ENCODE data around the gene ARIH1. TPM values are rescaled to one million over a fixed set of nuclear protein-coding genes. Genes with fewer than 3 reads are reported as not detected.

ARIH1 gene
- total RNA-seq, 1 donor from 2014 or later: 46.9 TPM

DNA sequence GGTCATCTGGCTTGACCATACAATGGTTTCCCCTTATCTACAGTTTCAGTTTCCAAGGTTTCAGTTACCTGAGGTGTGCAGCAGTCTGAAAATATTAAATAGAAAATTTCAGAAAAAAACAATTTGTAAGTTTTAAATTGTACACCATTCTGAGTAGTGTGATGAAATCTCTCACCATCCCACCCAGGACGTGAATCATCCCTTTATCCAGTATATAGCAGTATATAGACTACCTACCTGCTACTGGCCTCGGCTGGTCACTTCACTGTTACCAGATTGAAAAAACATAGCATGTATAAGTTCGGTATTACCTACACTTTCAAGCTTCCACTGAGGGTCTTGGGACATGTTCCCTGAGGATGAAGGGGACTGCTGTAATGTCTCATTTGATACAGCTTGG, 12.0 kb downstream of the ARIH1 start:
- no peak for DNase-seq (ENCODE audit: low spot score)

DNA sequence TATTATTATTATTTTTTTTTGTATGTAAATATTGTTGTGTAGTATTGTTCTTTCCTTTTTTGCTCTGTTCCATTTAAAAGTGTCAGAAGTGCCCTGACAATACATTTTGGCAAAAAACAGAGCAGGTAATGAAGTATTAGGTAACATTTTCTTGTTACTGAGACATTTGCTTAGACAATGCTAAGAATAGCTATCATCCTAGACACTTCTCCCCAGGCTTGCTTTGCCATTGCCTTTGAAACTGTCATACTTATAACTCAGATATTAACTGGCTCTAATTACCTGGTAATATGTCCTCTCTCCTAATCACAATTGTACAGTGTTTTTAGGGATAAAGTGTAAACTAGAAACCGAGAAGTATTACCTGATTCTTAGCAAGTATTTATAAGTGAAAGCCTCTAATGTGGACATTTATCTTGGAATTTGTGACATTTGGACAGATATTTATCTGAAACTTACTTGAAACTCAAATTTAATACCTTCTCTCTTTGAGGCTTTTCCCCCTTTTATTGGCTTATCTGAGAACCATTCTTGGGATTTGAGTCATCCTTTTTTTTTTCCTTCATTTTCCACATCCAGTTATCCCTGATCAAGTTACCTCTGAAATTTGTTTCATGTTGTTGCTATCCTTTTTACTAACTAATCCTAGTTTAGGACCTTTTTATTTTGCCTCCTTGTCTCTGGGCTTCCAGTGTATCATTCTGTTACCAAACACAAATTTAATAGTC, 13.1 kb downstream of the ARIH1 start:
- DNase-seq (ENCODE audit: low spot score): peak; percentile 29

DNA sequence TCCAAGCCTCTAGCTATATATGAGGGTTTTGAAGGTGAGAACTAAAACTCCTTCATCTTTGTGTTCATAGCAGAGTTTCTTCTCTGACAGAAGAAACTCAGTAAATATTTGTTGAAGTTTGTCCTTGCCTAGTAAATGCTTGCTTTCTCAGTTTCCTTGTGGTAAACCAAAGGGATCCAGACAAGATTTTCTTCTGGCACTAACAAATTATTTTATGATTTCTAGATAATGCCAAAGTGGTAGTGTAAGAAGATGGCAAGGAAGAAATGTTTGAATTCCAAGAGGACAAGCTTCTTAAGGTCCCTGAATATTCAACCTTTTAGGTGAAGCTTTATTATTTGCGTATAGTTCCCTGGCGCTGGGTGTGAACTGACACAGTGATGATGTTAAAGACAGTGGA, 14.4 kb downstream of the ARIH1 start:
- DNase-seq (ENCODE audit: low spot score): no peak

DNA sequence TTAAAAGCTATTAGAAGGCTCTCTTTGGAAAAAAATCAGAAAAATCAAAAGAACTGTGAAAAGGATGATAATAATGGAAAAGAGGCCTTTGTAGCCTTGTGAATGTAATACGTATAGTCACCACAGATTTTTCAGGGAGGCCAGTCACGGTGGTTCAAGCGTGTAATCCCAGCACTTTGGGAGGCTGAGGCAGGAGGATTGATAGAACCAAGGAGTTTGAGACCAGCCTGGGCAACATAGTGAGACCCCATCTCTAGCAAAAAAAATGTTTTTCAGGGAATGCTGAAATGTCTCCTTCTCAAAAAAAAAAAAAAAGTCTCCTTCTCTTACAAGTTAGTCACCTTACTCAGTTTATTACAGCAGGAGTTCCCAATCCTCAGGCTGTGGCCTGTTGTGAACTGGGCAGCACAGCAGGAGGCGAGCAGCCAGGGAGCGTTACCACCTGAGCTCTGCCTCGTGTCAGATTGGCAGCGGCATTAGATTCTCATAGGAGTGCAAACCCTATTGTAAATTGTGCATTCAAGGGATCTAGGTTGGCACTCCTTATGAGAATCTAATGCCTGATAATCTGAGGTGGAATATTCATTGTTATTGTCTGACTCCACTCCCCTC, 15.9 kb downstream of the ARIH1 start:
- no peak for DNase-seq (ENCODE audit: low spot score)

DNA sequence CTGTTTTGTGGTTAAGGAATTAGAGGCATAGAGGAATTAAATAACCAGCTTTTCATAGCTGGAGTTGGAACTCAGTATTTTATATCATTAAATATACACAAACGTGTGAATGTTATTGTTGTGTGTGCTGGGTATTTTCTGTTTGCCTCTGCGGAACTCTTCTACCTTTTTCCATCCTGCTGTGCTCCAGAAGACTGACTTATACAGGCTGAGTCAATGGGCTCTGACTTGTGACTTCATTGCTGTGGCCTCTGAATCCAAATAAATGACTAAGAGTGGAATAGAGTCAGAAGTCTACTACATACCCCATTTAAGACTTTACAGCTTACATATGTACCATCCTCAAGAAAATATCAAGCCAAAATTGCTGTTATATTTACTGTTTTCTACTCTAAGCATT, 17.6 kb downstream of the ARIH1 start:
- no peak for DNase-seq (ENCODE audit: low spot score)

DNA sequence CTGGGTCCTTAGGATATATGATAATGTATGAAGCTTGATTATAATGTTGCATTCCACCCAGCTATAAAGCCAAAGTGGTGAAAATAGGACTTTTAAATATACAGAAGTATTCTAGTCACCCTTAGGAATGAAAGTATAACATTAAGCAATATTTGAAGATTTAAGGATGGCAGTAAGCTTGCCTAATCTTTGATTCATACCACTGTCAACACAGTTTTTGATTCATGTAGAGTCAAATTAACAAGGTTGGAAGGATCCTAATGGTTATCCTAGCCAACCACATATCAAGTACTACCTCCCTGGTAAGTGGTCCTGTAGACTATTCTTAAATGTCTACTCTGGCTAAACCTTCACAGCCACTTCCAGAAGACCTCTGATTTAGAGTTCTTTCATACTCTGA, 18.6 kb downstream of the ARIH1 start:
- DNase-seq (ENCODE audit: low spot score): no peak

DNA sequence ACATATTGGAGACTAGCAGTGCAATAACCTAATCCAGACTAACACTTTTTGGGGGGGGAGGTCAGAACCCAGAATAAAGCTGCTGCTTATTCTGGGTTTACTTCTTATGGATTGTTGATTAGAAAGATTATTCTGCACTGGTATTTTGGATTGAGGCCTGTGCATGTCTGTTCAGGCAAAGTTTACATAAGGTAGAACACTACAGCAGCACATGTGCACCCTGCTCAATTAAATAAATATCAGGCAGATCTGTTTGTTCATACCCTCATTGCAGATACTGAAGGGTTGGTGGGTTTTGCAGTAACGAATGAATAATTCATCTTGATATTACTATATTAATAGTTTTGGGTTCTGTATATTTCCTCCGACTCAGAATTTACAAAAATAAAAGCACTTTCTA, 19.1 kb downstream of the ARIH1 start:
- DNase-seq (ENCODE audit: low spot score): no peak

DNA sequence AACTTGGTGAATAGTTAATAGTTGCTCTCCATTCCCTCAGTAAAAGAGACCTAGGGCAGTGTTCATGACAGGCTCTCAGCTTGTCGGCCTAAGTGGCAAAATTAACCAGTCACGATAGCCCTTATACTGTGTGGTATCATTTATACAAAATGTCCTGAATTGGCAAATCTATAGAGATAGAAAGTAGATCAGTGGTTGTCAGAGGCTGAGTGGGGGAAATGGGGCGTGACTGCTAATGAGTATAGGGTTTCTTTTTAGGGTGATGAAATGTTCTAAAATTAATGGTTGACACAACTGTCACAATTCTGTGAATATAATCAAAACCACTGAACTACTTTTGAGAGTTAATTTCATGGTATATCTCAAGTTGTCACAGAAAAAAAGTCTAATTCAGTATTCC, 20.9 kb downstream of the ARIH1 start:
- DNase-seq (ENCODE audit: low spot score): no peak

DNA sequence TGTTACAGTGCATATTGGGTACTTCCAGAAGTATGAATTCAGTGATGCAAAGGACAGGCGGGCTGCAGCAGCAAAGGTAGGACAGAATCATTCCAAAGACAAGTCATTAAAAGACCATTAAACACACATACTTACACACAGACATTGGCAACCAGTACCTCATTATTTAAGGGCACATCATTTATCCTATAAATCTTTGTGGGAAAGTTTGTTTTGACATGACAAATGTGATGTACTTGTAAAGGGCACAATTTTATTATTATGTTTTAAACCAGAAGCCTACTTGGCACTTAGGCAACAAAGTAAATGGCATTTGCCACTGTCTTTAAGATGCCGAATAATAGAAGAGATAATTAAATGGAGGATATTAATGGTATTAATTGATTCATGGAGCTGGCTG, 22.7 kb downstream of the ARIH1 start:
- no peak for DNase-seq (ENCODE audit: low spot score)

DNA sequence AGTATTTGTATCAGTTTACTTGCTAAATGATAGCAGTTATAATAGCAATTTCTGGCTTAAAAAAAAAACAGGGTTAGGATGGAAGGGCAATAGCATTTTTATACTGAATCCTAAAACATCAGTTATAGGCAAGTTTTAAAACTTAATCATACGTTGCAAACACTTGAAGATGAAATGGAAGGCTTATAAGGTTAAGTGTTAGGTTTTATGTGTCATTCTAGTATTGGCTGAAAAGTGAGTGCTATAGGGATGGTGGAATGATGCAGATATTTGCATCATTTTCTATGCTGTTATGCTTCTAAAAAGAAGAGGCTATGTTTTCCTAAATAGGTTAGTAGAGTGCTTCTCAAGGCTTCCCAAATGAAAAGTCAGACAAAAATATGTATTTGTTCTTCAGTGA, 23.3 kb downstream of the ARIH1 start:
- DNase-seq (ENCODE audit: low spot score): no peak

DNA sequence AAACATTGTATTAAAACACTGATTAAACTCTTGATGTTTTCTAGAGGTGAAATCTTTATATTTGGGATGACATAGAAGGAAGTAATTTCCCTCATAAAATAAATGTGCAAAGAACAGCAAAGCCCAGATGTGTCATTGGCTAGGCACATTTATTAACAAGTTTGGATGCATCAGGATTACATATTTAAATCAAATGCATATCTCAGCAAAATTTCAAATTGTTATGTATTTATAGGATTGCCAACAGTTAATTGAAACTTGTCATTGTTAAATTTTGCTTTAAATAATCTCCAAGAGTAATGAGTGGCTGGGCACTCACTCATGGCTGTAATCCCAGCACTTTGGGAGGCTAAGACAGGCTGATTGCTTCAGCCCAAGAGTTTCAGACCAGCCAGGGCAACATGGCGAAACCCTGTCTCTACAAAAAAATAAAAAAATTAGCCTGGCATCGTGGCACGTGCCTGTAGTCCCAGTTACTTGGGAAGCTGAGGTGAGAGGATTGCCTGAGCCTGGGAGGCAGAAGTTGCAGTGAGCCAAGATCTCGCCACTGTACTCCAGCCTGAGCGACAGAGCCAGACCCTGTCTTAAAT, 28.2 kb downstream of the ARIH1 start:
- DNase-seq (ENCODE audit: low spot score): no peak

DNA sequence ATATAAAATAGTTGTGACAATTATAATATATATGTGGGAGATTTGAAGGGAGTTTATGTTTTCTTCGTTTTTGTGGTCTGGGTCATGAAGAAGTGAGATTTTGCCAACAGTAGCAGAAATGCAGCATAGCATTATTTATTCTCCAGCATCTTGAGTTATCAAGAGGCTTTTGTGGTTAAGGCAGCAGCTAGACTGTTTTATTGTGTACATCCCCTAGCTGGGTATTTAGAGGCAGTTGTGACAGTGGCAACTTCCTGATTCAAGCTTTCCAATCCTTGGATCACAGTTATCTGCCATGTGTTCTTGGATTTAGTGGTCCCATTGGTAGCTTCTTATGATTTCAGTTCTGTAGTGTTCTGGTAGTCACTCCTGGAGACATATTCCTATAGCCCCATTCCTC, 29.0 kb downstream of the ARIH1 start:
- no peak for DNase-seq (ENCODE audit: low spot score)

DNA sequence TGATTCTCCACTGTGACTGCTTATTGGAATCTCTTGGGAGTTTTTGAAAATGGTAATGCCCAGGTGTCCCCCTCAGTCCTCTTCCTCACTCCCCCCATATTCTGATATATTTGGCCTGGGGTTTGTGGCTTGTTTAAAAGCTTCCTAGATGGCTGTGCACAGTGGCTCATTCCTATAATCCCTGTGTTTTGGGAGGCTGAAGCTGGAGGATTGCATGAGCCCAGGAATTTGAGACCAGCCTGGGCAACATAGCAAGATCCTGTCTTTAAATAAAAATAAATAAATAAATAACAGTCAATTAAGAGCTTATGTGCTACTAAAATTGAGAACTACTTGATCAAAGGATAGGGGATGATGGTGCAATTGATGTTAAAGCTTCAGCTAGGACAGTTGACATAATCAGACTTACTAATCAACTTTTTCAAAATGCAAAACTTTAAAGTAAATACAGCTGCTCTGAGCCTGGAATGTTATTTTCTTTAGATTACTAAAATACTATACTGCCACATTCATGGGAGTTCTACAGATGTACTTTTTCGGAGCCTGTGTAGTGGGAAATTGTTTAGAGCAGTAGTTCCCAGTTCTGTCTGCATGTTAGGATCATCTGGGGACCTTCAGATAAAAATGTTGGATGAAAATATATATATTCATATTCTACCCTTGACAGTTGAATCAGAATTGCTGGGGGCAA, 33.4 kb downstream of the ARIH1 start:
- no peak for DNase-seq (ENCODE audit: low spot score)

DNA sequence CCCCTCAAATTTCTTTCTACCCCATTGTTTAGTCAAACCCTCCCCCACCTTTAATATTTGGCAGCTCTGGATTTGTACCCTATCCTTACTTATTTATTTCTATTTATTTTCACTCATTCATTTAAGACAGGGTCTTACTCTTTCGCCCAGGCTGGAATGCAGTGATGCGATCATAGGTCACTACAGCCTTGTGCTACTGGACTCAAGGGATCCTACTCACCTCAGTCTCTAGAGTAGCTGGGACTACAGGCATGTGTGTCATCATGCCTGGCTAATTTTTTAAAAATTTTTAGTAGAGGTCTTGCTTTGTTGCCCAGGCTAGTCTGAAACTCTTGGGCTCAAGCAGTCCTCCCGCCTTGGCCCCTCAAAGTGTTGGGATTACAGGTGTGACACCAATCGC, 35.4 kb downstream of the ARIH1 start:
- DNase-seq (ENCODE audit: low spot score): no peak

DNA sequence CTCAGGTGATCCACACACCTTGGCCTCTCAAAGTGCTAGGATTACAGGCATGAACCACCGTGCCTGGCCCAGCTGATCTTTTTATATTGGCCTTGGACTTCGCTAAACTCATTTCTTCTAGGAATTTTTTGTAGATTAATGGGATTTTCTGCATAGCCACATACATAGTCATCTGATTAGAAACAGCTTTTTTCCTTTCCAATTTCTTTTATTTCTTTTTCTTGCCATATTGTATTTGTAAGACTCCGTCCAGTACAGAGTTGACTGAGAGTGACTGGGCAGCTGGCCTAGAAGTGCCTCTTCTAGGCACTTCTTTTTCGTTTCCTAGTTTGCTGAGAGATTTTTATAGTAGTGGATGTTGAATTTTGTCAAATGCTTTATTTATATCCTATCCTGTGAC, 37.4 kb downstream of the ARIH1 start:
- DNase-seq (ENCODE audit: low spot score): no peak

DNA sequence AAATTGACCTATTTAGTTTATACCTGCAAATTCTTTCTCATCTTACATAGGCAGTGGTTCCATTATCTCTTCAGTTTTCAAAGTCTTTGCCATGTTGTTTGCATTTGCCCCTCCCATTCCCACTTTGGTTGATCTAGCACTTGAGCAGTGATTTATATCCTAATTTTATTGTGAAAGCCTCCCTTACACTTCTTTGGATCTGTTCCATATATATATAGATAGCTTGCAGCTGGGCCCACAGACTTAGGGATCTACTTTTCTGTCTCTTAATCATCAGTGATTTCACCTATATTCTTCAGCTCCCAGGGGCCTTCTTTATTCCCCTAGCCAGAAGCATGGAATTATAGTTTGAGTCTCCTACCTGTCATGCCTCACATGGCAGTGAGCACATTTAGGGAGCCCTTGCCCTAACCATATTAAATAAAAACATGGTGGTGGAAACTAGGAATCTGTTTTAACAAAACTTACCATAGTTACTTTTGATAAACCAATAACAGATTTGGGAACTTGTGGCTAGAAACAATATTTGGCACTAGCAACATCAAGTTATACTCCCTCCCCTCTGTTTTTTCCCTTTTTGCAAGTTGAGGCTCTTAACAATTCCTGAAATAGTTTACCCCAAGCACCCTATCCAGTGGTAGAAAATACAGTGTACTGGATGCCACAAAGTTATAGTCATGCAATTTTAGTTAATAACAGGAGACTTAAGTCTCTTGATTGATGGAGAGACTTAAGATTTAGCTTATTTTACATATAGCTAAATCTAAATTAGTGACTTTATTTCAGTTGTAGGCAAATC, 41.7 kb downstream of the ARIH1 start:
- peak; percentile 3 for DNase-seq (ENCODE audit: low spot score)

DNA sequence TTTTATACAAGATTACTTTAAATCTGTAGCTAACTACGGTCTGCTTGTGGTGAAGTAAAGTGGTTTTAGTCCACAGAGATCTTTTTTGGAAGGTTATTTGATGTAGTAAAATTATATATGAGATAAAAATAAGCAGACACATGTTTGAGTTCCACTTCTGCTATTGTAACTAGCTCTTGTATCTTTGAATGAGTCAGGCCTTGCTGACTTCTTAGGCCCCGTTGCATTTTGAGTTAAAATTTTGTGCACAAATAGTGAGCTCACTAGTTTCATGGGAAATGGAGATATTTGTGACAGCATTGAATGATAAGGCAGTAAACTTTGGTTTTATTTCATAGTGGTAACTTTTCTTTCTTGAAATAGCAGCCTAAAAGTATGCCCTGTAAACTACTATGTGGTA, 42.6 kb downstream of the ARIH1 start:
- peak; percentile 1 for DNase-seq (ENCODE audit: low spot score)

DNA sequence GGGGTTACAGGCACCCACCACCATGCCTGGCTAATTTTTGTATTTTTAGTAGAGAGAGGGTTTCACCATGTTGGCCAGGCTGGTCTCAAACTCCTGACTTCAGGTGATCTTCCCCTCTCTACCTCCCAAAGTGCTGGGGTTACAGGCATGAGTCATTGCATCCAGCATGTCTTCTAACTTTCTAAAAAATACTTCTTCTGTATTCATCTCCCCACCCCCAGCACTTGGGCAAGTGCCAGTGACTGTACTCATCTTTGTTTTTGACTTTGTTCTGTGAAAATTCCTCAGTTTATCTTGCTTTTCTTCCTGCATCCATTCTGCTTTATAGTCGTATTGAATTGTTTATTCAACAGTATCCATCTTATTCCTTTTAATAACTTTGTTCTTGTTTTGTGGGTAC, 47.6 kb downstream of the ARIH1 start:
- no peak for DNase-seq (ENCODE audit: low spot score)

DNA sequence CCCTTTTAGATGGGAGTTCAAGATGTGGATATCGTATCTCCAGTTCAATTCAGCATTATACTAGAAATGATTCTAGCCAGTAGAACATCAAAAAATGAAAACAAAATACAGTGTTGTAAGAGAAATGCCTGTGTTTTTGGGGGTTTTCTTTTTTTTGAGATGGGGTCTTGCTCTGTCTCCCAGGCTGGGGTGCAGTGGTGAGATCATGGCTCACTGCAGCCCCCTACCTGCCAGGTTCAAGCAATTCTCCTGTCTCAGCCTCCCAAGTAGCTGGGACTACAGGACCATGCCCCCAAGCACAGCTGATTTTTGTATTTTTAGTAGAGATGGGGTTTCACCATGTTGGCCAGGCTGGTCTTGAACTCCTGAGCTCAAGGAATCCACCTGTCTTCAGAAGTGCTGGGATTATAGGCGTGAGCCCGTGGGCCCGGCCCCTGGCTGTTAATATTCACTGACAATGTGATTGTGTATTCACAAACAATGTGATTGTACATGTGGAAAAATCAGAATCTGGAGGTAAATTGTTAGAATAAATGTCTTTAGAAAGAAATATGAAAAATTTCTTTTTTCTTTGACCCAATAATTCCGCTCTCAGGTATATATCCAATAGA, 59.0 kb downstream of the ARIH1 start:
- no peak for DNase-seq (ENCODE audit: low spot score)

DNA sequence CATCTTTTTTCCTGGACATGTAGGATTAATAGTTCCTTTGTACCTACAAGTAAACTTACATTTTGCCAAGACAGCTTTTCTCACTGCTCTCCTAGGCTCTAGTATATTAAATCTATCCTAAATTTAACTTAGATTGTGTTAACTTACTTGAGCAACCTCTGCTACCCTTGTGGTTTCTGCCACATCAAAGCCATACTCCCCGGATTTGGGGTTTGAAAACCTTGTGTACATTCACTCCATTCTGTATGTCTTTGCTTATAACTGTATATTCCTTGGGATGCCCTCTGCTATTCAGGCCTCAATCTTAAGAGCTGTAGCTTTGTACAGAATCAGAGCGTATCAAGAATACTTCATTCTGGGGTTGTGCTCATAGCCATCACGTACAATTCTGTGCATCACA, 60.4 kb downstream of the ARIH1 start:
- no peak for DNase-seq (ENCODE audit: low spot score)

DNA sequence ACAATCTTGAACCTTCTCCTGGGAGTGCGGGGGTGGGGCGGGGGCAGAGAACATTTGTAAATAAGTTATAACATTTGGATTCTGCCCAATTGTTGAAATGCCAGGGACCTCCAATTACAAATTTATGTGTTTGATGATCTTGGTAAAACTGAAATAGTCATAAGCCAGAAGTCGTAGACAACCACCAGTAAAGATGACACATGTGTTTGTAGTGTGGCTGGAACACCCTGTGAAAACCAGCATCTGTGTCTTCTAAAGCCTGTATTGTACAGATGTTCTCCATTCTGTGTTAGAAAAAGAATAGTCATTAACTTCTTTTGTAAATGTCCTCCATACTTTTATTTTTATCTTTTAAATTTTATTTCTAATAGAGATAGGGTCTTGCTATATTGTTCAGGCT, 61.8 kb downstream of the ARIH1 start:
- DNase-seq (ENCODE audit: low spot score): no peak

DNA sequence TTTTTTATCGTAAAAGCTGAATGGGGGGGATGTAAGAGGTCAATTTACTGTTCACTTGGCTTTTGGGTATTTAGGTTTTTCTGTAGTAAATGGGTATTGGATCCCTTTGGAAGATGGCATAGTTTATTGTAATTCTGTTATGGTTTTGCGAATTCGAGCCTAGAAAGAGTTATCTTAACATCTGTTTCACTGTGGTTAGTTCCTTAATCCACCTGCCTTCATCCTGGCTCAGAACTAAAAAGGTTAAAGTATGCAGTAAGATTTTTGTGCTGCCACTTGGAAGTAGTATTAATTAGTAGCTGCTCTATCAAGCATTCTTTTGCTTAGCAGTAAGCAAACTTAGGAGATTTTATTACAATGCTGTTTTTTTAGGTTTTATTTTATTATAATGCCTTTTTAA, 62.4 kb downstream of the ARIH1 start:
- no peak for DNase-seq (ENCODE audit: low spot score)
